Colonic mucosa (tissue), 4 donors: Measurements from ENCODE around the gene ROR2. TPM values are rescaled to one million over a fixed set of nuclear protein-coding genes. Genes with fewer than 3 reads are reported as not detected.

Experiments used
- DNase-seq: peaks from one replicate; pipeline ENCODE4 v3.0.0-alpha.2; 2020
- H3K27ac ChIP-seq: fragments of 200-600 bp; one replicate; pipeline ENCODE4 v1.8.0; 2021
- H3K27me3 ChIP-seq: fragments of 200-600 bp; one replicate; pipeline ENCODE4 v1.8.0; 2021
- H3K36me3 ChIP-seq: fragments of 200-600 bp; one replicate; pipeline ENCODE4 v1.8.0; 2021
- H3K4me1 ChIP-seq: fragments of 200-600 bp; one replicate; pipeline ENCODE4 v1.8.0; 2021; ENCODE audit warnings: mild to moderate bottlenecking
- H3K4me3 ChIP-seq: fragments of 200-600 bp; one replicate; pipeline ENCODE4 v1.8.0; 2021
- H3K9ac ChIP-seq, 2 donors: one replicate each; pipeline ENCODE4 v1.7.0; 2013; ENCODE audit warnings: control low read depth in 2 of 2, low read depth in 2 of 2, low read length in 2 of 2
- H3K9me3 ChIP-seq: fragments of 200-600 bp; one replicate; pipeline ENCODE4 v1.8.0; 2021
- intact Hi-C: fragments of 100-400 bp; cut with DNase I; formaldehyde crosslinking; loops from one replicate; pipeline ENCODE4 v1.14.1; 2022
- total RNA-seq, 2 donors: library from RNA; stranded (reverse); fragmentation: NEBNext Ultra II Directional in 1 of 2; extraction: Animal tissue kit (Norgen Biotek cat#: 25700) in 1 of 2; gene quantifications; one replicate each; pipeline ENCODE4 v1.2.1, GENCODE V29; 2021
- TF ChIP-seq, protein P1 (sequence below): fragments of 200-600 bp; IDR thresholded peaks from one replicate; pipeline ENCODE4 v1.8.0; 2022; ENCODE audit warnings: antibody characterized with exemption, mild to moderate bottlenecking
- donor health status: healthy.
- donor health status: DM: no; HTN: no; CAD: no.
- donor health status: DM: no; HTN: no; CAD: no.

The ROR2 gene
- total RNA-seq, 2 donors from 2014 or later: 1.7 to 9.1 TPM

DNA sequence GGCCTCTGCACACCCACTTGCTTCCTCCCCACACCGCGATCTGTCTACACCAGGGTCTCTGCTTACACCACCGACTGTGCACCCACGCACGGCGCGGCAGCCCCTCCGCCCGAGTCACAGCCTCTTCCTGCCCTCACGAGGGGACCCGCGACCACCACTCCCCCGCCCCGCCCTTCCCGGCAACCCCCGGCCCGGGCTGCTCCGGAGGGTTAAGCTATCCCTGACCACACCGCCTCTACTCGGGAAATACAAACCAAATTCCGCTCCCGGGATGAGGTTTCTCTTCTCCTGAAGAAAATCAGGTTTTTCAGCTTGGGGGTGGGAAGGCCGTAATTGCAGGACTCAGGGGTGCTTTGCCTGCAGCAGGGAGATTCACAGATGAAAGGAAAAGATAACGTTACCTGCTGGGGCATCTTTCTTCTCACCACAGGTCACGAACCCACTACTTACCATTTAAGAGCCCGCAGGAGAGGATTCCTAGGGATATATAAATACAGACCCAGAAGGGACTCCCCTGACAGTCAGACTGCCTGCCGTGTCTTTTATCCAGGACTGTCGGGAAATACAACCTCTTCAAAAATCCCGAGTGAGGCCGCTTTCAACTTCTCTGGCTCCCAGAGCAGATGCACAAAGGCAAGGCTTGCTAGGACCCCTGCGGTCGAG is 63.5 kb downstream of the ROR2 start:
- no peaks in the 10 kb centered on the region for H3K4me1 ChIP-seq
- intact Hi-C loops: loop anchor here (10.0 kb wide), 1 partner anchor 112 kb away; no protein-coding TSS in a partner anchor
- no peak overlapping the region for H3K4me3 ChIP-seq
- TF ChIP-seq, protein P1, sequence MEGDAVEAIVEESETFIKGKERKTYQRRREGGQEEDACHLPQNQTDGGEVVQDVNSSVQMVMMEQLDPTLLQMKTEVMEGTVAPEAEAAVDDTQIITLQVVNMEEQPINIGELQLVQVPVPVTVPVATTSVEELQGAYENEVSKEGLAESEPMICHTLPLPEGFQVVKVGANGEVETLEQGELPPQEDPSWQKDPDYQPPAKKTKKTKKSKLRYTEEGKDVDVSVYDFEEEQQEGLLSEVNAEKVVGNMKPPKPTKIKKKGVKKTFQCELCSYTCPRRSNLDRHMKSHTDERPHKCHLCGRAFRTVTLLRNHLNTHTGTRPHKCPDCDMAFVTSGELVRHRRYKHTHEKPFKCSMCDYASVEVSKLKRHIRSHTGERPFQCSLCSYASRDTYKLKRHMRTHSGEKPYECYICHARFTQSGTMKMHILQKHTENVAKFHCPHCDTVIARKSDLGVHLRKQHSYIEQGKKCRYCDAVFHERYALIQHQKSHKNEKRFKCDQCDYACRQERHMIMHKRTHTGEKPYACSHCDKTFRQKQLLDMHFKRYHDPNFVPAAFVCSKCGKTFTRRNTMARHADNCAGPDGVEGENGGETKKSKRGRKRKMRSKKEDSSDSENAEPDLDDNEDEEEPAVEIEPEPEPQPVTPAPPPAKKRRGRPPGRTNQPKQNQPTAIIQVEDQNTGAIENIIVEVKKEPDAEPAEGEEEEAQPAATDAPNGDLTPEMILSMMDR: no peak
- H3K27ac ChIP-seq: no peak overlapping the region
- H3K9me3 ChIP-seq: no peaks in the 10 kb centered on the region
- H3K9ac ChIP-seq: no peak overlapping the region
- DNase-seq: no peak
- H3K27me3 ChIP-seq: no peaks in the 10 kb centered on the region
- H3K36me3 ChIP-seq: no peaks in the 10 kb centered on the region

DNA sequence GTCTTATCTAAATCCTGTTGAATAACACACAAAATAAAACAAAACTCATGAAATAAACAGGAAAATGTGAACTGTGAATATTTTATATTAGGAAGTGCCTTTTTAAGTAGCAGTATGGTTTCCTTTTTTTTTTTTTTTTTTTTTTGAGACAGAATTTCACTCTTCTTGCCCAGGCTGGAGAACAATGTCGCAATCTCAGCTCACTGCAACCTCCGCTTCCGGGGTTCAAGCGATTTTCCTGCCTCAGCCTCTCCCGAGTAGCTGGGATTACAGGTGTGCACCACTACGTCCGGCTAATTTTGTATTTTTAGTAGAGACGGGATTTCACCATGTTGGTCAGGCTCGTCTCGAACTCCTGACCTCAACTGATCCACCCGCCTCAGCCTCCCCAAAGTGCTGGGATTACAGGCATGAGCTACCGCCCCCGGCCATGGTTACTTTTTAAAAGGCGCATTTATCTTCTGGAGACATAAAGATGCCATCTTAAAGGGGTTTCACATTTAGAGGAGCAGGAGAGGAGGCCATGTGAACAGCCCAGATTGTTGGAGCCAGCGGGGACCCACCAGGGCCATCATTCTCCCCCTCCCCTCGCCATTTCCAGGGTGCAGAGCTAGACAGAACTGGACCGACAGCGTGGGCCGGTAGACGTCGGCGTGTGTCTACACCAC is 64.1 kb downstream of the ROR2 start:
- intact Hi-C loops: loop anchor here (10.0 kb wide), 1 partner anchor 111 kb away; no protein-coding TSS in a partner anchor
- no peaks in the 10 kb centered on the region for H3K27me3 ChIP-seq
- H3K36me3 ChIP-seq: no peaks in the 10 kb centered on the region
- TF ChIP-seq, protein P1: no peak
- no peaks in the 10 kb centered on the region for H3K4me1 ChIP-seq
- no peak overlapping the region for H3K4me3 ChIP-seq
- H3K27ac ChIP-seq: no peak overlapping the region
- no peak overlapping the region for H3K9ac ChIP-seq
- DNase-seq: no peak
- no peaks in the 10 kb centered on the region for H3K9me3 ChIP-seq

DNA sequence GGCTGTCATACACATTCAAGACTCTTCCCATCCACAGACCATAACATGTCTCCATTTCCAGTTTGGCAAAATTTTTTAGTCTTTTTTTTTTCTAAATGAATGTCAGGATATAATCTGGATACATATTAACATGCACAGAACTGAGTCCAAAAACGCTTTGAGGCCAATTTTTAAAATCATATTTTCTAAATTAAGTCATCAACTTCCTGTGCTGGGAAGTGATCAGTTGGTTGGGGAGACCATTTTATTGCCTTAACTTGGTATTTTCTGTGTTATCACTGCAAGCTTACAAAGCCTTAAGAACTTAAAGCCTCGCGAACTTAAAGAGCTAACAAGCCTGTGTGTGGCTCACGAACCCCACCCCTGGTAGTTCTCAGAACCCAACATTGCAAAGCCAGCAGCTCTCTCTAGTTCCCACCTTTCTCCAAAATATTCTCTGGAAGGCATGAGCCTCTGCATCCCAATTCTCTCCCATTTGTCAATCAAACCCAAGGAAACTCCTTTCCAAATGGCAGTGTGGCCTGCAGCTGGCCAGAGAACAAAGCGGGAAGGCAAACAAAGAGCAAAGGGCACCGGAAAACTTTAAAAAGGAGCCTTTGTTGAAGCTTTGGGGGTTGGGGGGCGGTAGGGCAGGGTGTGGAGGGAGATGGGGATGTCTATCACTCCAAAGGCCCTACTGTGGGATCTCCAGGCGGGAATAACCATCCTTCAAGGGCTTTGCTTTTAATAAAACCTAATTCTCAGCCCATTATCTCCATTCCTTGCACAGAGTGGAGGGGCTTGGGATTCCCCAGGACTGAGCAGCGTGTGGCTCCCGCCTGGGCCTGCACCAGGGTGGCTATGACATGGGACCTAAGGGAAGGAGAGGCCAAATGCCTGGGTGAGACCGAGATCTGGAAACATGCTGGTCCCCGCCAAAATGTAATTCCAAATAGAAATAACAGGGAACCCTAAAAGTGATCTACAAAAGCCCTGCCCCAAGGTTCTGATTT is 65.0 kb downstream of the ROR2 start:
- H3K36me3 ChIP-seq: no peaks in the 10 kb centered on the region
- no peaks in the 10 kb centered on the region for H3K9me3 ChIP-seq
- no peaks in the 10 kb centered on the region for H3K27me3 ChIP-seq
- TF ChIP-seq, protein P1: no peak
- intact Hi-C loops: loop anchor here (10.0 kb wide), 1 partner anchor 110 kb away; no protein-coding TSS in a partner anchor
- H3K4me1 ChIP-seq: no peaks in the 10 kb centered on the region
- no peak overlapping the region for H3K9ac ChIP-seq
- peak; percentile 37 for DNase-seq
- H3K27ac ChIP-seq: no peak overlapping the region
- H3K4me3 ChIP-seq: no peak overlapping the region

DNA sequence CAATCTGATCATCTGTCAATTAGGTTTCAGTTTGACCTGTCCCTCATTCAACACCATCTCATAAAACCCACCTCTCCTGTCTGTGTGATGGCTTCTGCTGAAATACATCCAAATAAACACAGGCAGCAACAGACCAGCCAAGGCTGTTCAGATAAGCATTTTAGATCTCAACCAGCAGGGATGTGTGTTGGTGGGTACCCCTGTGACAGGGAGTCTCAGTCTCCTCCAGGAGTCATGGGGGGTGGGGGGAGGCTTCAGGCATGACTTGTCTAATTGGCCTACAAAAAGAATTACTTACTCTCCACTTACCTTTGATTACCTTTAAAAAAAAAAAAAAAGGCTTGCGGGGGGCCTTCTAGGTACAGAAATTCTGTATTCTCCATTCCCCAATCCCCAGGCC is 65.9 kb downstream of the ROR2 start:
- no peak for DNase-seq
- Histone ChIP-seq H3K9ac (no peak overlapping the region), H3K27ac (no peak overlapping the region), H3K36me3 (no peaks in the 10 kb centered on the region), H3K27me3 (no peaks in the 10 kb centered on the region), H3K9me3 (no peaks in the 10 kb centered on the region), H3K4me3 (no peak overlapping the region), H3K4me1 (no peaks in the 10 kb centered on the region)
- TF ChIP-seq, protein P1: no peak
- intact Hi-C loops: loop anchor here (10.0 kb wide), 1 partner anchor 109 kb away; no protein-coding TSS in a partner anchor

DNA sequence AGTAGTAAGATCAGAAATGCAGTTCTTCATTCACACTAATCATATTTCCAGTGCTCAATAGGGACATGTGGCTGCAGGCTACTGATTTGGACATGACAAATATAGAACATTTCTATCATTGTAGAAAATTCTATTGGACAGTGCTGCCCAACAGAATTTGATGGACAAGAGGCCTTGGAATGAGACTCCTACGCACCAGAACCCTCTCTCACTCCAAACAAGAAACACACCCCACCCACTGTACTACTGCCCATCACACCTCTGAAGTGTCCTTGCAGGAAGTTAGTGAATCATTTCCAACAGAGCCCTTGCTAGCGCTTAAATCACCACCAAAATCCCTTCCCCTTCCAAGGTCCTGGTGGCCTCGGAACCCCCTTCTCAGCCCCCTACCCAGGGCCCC is 66.5 kb downstream of the ROR2 start:
- H3K4me3 ChIP-seq: no peak overlapping the region
- DNase-seq: no peak
- TF ChIP-seq, protein P1: no peak
- H3K9me3 ChIP-seq: no peaks in the 10 kb centered on the region
- H3K36me3 ChIP-seq: no peaks in the 10 kb centered on the region
- intact Hi-C loops: loop anchor here (10.0 kb wide), 1 partner anchor 109 kb away; no protein-coding TSS in a partner anchor
- H3K27me3 ChIP-seq: no peaks in the 10 kb centered on the region
- H3K27ac ChIP-seq: no peak overlapping the region
- no peaks in the 10 kb centered on the region for H3K4me1 ChIP-seq
- no peak overlapping the region for H3K9ac ChIP-seq
